Fibroblast of the aortic adventitia (primary cell): ENCODE data around the gene FAM13B. TPM values are rescaled to one million over a fixed set of nuclear protein-coding genes. Genes with fewer than 3 reads are reported as not detected.
"Not testable (repeated sequence)": the region's sequence is repeated elsewhere in the genome, so short reads cannot be mapped to it uniquely, and the experiment has no call there.

Experiments
- DNase-seq: peaks from one replicate; pipeline ENCODE4 v3.0.0-alpha.2; 2010; ENCODE audit warnings: low read depth
- H3K4me3 ChIP-seq: 2 replicates; pipeline ENCODE4 v1.5.1; 2011; ENCODE audit warnings: low read depth, mild to moderate bottlenecking, control low read depth, low read length, moderate library complexity
- CTCF ChIP-seq: IDR thresholded peaks from 2 replicates; pipeline ENCODE4 v1.5.1; 2011; ENCODE audit warnings: mild to moderate bottlenecking, low read length, control low read depth, inconsistent platforms; ENCODE audit not compliant: insufficient read depth
- total RNA-seq: library from RNA; depleted of rRNA; stranded (reverse); fragments of >200 nt; gene quantifications from 2 replicates; pipeline ENCODE4 v1.2.3, GENCODE V29; 2012; ENCODE audit warnings: low replicate concordance

Gene FAM13B
- total RNA-seq, 1 donor = 42.8 TPM

DNA sequence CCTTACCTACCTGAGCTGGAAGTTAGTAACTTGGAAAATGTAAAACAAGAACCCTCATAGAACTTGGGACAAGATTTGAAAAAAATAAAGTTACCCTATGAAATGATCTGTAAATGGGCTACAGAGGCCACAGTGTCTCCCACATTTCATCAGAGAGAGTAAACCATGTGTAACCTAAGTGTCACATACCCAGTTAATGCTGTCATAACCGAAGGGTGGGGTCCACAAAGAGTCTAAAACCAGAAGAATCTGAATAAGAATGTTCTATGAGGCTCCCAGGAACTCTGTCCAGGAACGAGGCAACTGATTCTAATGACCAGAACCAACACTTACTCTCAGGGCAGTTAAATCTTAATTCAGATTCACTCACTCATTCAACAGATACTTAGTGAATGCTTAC lies 1.0 kb upstream of the FAM13B start:
- TF ChIP-seq CTCF = no peak
- peak; percentile 74 for DNase-seq
- H3K4me3 ChIP-seq = peak overlapping the region; percentile 94

- no peak for DNase-seq
- no peak for TF ChIP-seq CTCF
- peak overlapping the region; percentile 94 for H3K4me3 ChIP-seq
Observed at GRCh38 chr5:138033386-138033808, 518 bp upstream of the FAM13B start.

DNA sequence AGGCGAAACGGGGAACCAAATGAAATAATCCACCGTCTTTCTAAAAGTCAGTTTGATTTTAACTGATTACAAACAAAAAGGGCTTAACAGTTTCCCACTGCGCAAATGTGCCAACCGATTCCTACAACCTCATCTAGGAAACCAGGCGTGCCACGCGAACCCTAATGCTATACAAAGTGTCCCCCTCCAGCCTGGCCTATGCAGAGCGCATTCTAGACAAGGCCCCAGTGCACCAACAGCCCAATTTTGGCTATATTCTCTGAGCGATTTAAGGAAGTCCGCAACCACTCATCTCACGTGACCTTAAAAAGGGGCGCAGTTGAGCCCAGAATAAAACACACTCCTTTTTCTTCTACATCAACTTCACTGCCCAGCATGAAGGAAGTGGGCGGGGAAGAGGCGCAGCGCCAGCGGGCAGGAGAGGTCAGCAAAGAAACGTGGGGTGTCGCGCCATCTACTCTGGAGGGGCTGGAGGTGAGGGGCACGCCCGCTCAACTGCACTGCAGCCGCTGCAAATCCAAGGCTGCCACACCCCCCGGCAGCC lies 779 bp downstream of the FAM13B start:
- DNase-seq = peak; percentile 65
- peak overlapping the region; percentile 94 for H3K4me3 ChIP-seq
- TF ChIP-seq CTCF = peak; percentile 6

DNA sequence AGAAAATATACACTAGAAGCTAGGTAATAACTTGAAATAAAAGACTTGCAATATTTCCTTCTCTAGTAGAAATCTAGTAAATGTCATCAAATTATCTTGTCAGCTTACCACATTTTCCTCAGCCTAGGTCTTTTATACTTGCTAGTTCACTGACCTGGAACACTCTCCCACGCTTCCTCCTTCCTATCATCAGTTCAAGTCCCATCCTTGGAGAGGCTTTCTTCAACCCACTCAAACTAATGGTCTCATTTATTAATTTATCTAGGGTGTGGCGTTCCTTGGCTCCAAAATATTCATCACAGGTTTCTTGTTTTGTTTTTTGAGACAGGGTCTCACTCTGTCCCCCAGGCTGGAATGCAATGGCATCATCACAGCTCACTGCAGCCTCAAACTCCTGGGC lies 2.9 kb downstream of the FAM13B start:
- no peak for DNase-seq
- no peak for TF ChIP-seq CTCF
- H3K4me3 ChIP-seq = no peak overlapping the region

DNA sequence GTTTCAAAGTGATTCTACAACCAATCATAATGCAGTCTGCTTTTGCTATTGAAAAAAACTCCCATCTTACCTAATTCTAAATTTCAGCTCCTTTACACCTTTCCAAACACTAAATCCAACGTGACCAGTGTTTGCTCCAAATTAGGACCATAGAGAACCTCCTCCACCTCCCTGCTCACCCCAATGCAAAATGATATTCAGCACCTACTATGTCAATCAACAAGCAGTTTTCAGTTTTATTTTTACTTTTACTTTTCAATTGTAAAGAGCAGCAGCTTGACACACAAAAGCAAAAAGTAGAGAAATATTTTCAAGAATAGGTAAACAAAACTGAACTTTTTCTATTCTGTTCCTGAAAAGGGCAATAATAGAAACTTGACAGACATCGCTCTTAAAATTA lies 3.4 kb downstream of the FAM13B start:
- no peak for DNase-seq
- no peak for TF ChIP-seq CTCF

DNA sequence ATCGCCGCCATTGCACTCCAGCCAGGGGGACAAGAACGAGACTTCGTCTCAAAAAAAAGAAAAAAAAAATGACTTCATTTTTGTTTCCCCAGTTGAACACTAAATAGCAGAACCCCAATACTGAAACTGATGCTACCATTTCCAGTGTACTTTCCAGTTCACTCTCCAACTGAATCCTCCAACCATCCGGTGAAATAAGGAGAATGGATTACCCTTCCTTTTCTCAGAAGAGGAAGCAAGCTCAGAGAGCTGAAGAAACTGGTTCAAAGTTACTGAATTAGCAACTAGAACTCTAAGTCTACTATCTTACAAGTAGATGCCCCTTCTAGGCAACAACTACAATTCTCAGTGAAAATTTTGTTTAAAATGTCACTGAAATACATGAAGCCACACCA lies 3.9 kb downstream of the FAM13B start:
- no peak for DNase-seq
- no peak for TF ChIP-seq CTCF
- H3K4me3 ChIP-seq = no peak overlapping the region

More for the DNA sequence above, 3.4 kb downstream of the FAM13B start:
- H3K4me3 ChIP-seq = no peak overlapping the region

GRCh38 chr5:138028262-138028970 lies 4.5 kb downstream of the FAM13B start:
- DNase-seq, H3K4me3 ChIP-seq: not testable (repeated sequence)

GRCh38 chr5:138026793-138027192 lies 6.1 kb downstream of the FAM13B start:
- not testable (repeated sequence) for H3K4me3 ChIP-seq, DNase-seq
